ENCODE measurements around the gene C19orf44. TPM values are rescaled to one million over a fixed set of nuclear protein-coding genes. Genes with fewer than 3 reads are reported as not detected.

The C19orf44 gene
- total and polyA plus RNA-seq, 2 experiments from 2014 or later = 2.5 to 5.9 TPM

GRCh38 chr19:16457954-16458331 lies 38.3 kb upstream of the C19orf44 start (continued):
- TF ChIP-seq ZNF462 (CRISPR knock-in tag; IDR thresholded peaks at IDR 0.05) = no peak
- TF ChIP-seq EZH2phosphoT487 (IDR thresholded peaks at IDR 0.05; ENCODE audit: unreplicated experiment) = no peak
- no peak for TF ChIP-seq STAT1 (IDR thresholded peaks at IDR 0.05; ENCODE audit: unreplicated experiment)
- TF ChIP-seq JUNB (IDR thresholded peaks at IDR 0.05; ENCODE audit: unreplicated experiment) = no peak
- no peak for TF ChIP-seq CREB1 (CRISPR knock-in tag; IDR thresholded peaks at IDR 0.05; ENCODE audit: low read depth)
- TF ChIP-seq ZNF114 (CRISPR knock-in tag; IDR thresholded peaks at IDR 0.05) = no peak

- Mint-ChIP-seq H3K4me1 (peaks cover 52% of the 10 kb centered on the region), H3K9me3 (no peaks in the 10 kb centered on the region), H3K36me3 (ENCODE audit: low read depth) (peaks cover 3% of the 10 kb centered on the region; the same call in 1 of the 3 replicates), H3K27ac (peak overlapping the region; percentile 84), H3K27me3 (ENCODE audit: insufficient read depth, low read depth, poor library complexity) (peaks cover 16% of the 10 kb centered on the region), H3K4me3 (peak overlapping the region; percentile 1; the same call in 1 of the 3 replicates)
- Histone ChIP-seq H3K27me3 (ENCODE audit: insufficient read depth) (no peaks in the 10 kb centered on the region), H3K4me2 (peak overlapping the region; percentile 57; the same call in 1 of the 2 replicates), H3K27ac (ENCODE audit: low read depth) (peak overlapping the region; percentile 84; the same call in 1 of the 2 replicates), H3K4me1 (ENCODE audit: insufficient read depth) (peaks cover 35% of the 10 kb centered on the region), H3K36me3 (ENCODE audit: insufficient read depth) (no peaks in the 10 kb centered on the region), H2AFZ (no peak overlapping the region), H3K79me2 (replicated peaks; ENCODE audit: insufficient read depth) (peaks cover 100% of the 10 kb centered on the region), H3K9me2 (ENCODE audit: insufficient read depth) (no peaks in the 10 kb centered on the region), H4K20me1 (replicated peaks; ENCODE audit: insufficient read depth) (peaks cover 56% of the 10 kb centered on the region), H3K4me3 (no peak overlapping the region), H3F3A (replicated peaks; ENCODE audit: low read depth) (no peaks in the 10 kb centered on the region; the same call in 1 of the 2 replicates)
- DNase-seq (ENCODE audit: low spot score) = no peak
- ATAC-seq = peak; percentile 8; the same call in 2 of the 3 replicates
- TF ChIP-seq JUNB (IDR thresholded peaks at IDR 0.05; ENCODE audit: unreplicated experiment) (no peak), ZNF331 (CRISPR knock-in tag; IDR thresholded peaks at IDR 0.05; ENCODE audit: low read depth) (no peak), ETS1 (IDR thresholded peaks at IDR 0.05) (no peak)
These were observed 37.5 kb upstream of the C19orf44 start for GRCh38 chr19:16458391-16459341.
